ENCODE data around the gene GPR146.

Gene GPR146

DNA sequence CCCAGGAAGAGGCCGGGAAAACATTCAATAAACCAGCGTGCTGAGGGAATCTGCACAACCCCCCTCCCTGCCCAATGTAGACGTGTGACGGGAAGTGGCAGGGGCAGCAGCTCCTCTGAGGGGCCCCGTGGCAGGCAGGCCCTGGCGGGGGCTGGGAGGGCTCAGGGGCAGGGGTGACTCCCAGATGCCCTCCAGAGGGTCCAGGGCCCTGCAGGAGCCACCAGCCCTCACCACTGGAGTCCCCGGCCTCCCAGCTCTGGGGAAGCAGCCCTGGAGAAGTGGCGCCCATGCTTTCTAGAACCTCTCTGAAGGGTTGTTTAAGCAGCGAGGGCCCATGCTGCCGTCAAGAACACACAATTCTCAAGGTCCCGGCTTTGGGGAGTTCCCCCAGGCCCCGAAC is 35.2 kb downstream of the GPR146 start:
- no peak for DNase-seq

GRCh38 chr7:1080252-1080920 is 36.0 kb downstream of the GPR146 start:
- DNase-seq = no peak

- DNase-seq = no peak
Measured at GRCh38 chr7:1080921-1081255, 36.5 kb downstream of the GPR146 start.

GRCh38 chr7:1081336-1081735 is 37.0 kb downstream of the GPR146 start:
- DNase-seq = no peak

DNA sequence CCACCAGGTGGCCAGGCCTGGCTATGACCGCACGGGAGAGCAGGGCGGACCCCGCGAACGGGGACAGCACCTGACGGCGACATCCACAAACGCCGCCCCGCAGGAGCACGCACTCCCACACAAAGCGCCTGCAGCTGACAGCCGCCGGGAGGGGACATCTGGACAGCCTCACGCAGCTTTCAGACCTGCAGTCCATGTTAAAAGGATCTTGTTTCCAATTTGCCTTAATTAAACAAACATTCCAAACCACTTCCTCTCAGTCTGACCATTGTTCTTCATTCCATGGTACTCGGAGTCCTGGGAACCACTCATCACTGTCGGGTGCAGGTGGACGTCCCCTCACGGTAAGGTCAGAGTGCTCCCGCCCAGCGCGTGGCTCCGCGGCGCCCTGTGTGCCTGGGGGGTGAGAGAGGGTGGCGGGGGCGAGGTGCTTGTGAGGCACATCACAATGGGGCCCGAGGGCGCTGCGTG is 37.6 kb downstream of the GPR146 start:
- DNase-seq = no peak

- no peak for DNase-seq
Measured at GRCh38 chr7:1083729-1084657, 39.6 kb downstream of the GPR146 start.

DNA sequence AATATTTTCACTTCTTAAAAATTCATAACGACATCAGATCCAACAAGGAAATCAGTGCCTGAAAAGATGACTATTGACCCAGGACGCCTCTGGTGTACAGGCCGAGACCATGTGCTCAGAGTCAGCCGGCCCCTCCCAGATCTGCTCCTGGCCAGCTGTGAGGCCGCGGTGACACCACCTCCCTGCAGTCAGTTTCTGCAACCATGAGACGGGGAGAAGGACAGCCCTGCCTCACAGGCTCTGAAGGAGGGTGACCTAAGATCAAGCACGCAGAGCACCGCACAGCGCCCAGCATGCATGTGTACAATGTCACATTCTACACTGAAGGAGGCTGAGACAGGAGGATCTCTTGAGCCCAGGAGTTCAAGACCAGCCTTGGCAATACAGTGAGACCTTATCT is 40.9 kb downstream of the GPR146 start:
- DNase-seq = no peak

GRCh38 chr7:1085910-1086421 is 41.6 kb downstream of the GPR146 start:
- no peak for DNase-seq

DNA sequence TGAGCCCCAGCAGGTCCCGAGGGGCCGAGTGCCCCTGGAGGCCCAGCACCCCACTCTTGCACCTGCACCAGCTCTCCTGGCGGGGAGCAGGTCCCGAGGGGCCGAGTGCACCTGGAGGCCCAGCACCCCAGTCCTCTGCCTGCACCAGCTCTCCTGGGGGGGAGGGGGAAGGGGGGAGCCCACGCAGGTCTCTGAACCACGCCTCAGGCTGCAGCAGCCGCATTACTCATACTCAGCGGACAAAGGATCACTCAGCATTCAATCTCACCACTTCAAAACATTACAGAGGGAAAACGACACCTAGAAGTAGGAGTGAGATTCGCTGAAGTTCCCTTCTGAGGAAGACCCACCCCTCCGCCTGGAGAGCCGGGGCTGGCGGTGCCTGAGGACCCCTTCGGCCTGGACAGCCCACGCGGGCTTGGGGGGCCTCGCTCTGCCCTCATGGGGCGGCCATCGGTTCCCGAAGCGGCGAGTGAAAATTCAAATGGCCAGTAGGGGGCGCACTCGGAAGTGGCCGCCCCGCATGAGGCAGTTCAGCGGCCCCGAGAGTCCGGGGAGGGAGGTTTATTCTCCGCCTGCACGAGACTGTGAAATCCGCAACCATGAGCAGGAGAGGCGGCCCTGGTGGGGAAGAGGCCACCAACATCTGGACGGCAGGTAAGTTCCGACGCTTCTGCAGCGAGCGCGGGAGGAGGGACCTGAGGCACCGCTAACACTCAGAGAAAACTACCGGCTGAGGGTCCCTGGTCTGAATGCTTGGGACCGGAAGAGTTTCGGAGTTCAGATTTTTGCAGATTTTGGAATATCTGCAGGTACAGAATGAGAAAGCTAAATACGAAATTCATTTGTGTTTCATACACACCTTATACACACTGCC is 42.5 kb downstream of the GPR146 start:
- peak; percentile 80 for DNase-seq

GRCh38 chr7:1087465-1087814 is 43.1 kb downstream of the GPR146 start:
- no peak for DNase-seq

DNA sequence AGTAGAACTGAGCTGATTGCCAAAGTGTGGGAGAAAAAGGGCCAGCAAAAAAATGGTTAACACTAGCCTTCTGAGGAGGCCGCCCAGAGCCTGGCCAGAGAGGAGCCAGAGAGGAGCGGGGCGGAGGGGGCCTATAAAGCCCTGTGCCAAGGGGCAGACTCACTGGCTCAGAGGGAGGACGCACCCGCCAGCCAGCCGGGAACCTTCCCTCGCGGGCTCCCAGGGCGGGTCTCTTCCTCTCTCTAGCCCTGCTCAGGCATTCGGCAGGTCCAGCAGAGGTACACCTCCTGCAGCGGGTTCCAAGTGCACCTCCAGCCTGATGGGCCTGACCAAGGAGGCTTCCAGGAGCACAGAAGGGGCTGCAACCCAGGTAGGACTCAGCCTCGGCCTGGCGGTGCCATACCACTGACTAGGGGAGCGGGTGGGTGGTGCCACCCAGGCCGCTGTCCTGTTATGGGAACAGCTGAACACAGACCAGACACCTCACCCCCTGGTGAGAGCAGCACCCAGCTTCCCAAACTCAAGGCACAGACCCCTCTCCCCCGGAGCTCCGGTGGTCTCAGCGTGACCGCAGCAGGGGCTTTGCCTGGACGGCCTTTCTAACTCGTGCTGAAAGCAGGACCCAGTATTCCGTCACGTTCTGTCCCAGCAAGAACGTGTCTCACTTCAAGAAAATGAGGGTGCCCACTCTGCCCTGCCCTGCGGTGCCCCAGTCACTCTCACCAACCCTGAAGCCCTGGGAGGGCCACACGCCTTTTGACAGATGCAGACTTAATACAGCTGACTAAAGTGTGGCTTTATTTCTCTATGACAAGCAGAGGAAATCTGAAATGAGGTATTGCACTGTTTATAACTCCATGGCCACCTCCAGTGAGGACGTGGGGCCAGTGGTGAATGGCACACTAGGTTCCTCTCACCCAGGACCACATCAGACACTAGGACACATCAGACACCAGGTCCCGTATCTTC is 43.9 kb downstream of the GPR146 start, which contains the start of gene GPER1:
GPER1 (plus strand) TSS at position 162 of the 969 bp plus-strand sequence. CDS start 3,616 bp downstream, outside the sequence.
- DNase-seq = no peak

DNA sequence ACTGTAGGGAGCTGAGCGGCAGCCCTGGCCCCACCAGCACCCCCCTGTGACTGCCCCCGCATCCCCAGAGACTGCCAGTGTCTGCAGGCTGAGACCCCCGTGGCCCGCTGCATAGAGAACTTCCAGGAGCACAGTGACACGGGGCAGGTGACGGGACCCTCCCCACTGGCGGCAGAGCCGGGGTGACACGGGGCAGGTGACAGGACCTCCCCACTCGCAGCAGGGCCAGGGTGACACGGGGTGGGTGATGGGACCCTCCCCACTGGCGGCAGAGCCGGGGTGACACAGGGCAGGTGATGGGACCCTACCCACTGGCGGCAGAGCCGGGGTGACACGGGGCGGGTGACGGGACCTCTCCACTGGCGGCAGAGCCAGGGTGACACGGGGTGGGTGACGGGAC is 45.9 kb downstream of the GPR146 start:
- no peak for DNase-seq

DNA sequence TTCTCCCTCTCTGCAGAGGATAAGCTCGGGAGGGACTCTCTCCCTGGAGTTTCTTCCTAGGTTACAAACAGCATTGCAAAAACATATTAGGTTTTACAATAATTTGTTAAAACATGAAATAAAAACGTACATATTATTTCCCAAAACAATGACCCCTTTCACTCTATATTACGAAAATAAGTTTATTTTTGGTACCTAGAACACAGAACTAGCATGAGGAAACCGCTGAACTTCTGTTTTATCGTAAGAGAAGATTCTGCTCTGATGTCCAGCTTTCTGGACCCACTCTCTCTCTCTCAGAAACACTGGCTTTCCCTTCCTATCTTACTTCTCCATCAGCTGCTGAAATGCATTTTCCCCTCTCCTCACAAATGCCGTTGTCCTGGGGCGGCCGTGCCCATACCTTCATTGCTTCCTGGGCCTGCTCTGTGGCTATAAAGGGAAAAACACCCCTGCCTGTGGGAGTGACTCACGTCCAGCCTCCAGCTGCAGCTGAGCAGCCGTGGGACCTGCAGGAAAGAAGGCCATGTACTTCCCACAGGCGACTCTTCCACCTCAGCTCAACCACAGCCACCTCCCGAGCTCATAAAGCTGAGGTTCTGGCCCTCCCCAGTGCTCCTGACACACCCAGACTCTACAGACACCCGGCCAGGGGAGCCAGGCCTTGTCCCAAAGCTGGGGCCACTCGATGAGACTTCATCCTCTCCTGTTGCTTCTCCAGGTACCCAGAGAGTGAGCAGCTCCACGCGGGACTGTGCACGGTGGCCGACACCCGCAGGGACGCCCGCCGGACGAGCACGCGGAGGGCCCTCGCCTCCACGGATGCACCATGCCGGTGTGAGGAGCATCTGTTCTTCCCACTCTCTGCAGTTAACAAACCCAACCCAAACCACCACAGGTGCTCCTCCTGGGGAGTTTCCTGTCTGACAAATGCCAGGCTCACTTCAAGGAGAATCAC is 46.6 kb downstream of the GPR146 start:
- no peak for DNase-seq

DNA sequence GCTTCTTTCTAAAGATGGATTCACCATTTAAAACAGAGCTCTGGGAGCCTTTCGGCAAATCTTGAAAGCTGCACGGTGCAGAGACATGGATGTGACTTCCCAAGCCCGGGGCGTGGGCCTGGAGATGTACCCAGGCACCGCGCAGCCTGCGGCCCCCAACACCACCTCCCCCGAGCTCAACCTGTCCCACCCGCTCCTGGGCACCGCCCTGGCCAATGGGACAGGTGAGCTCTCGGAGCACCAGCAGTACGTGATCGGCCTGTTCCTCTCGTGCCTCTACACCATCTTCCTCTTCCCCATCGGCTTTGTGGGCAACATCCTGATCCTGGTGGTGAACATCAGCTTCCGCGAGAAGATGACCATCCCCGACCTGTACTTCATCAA is 47.3 kb downstream of the GPR146 start:
- no peak for DNase-seq

GRCh38 chr7:1092161-1092632 is 47.9 kb downstream of the GPR146 start:
- DNase-seq = no peak

DNA sequence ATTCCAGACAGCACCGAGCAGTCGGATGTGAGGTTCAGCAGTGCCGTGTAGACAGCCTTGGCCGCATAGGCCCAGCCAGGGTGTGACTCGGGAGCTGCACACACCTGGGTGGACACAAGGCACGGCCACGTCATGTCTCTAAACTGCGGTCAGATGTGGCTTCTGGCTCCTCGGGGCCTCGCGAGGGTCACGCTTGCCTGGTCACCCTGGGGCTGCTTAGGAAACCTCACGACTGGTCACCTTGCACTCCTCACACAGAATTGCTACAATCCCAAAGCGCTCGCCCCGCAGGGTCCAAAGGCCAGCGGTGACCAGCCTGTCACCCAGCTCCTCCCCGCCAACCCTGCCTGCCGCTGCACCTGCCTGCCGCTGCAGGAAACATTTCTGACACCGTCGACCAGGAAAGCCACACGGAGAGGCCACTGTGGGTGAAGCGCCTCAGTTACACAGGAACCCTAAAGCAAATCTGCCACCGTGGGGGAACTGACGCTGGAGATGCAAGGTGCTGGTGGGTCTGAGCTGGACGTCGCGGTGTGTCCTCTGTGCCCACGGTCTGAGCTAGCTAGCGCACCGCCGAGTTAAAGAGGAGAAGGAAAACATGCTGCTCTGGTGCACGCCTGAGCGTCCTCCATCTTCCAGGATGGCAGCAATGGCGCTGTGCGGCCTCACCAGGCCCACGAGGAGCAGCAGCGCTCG is 48.6 kb downstream of the GPR146 start:
- no peak for DNase-seq

DNA sequence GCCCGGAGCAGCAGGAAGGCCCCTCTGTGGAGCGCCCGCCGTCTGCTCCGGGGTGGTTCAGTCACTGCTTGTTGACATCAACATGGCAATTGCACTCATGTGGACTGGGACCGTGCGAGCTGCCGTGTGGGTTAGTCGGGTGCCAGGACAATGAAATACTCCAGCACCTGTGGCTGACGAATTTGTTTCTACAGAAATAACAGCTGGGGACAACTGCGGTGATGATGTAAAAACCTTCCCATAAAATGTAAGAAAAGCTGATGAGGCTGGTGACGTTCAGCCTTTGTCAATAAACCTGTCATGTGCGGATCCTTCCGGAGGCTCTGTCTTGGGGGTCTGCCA is 49.1 kb downstream of the GPR146 start:
- DNase-seq = no peak

DNA sequence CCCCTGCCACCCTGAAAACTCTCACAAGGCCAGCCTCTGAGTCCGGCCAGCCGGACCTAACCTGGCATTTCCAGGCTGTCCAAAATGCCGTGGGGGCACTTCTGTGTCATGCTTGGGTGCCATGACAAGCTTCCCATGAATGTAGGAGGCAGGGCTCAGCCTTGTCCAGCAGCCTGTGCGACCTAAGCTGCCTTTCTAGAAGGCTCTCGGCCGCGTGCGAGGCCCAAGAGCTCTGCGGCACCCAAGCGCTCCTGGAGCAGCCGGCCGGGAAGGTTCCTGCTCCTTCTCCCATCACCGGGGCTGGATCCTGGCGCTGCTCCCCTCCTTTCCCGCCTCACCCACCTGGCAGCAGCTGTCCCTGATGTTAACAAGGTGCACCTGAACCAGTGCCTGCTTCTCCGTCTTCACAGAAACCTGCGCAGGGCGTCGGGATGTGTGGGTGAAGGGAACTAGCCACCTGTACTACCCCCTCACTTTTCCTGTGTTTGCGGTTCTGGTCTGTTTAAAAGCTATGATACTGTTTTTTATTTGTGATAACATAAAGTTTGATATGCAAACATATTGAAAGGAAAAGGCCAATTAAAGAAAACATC is 49.7 kb downstream of the GPR146 start:
- DNase-seq = no peak

GRCh38 chr7:1094870-1095269 is 50.5 kb downstream of the GPR146 start:
- no peak for DNase-seq

Measured in NCI-H2107 (cell line).